Keratinocyte (primary cell): ENCODE results near the gene LCORL.

Source experiments
- EZH2 ChIP-seq: IDR thresholded peaks from one replicate; pipeline ENCODE4 v1.6.1; 2012; ENCODE audit warnings: inconsistent platforms, mild to moderate bottlenecking, low read length, moderate library complexity
- TF ChIP-seq, protein P1 (sequence below), 3 experiments: IDR thresholded peaks in 1 of 3; conservative IDR thresholded peaks in 1 of 3; optimal IDR thresholded peaks in 1 of 3; 2 replicates in 2 of 3; 3 replicates in 1 of 3; pipeline versions ENCODE3 to v1.5.1; 2011; ENCODE audit warnings: low read length in 3 of 3, mild to moderate bottlenecking in 3 of 3, moderate library complexity in 2 of 3, control low read depth in 1 of 3, inconsistent platforms in 1 of 3; ENCODE audit not compliant: insufficient read depth in 2 of 3; ENCODE audit errors: extremely low read depth in 1 of 3

- TF ChIP-seq, protein P1, sequence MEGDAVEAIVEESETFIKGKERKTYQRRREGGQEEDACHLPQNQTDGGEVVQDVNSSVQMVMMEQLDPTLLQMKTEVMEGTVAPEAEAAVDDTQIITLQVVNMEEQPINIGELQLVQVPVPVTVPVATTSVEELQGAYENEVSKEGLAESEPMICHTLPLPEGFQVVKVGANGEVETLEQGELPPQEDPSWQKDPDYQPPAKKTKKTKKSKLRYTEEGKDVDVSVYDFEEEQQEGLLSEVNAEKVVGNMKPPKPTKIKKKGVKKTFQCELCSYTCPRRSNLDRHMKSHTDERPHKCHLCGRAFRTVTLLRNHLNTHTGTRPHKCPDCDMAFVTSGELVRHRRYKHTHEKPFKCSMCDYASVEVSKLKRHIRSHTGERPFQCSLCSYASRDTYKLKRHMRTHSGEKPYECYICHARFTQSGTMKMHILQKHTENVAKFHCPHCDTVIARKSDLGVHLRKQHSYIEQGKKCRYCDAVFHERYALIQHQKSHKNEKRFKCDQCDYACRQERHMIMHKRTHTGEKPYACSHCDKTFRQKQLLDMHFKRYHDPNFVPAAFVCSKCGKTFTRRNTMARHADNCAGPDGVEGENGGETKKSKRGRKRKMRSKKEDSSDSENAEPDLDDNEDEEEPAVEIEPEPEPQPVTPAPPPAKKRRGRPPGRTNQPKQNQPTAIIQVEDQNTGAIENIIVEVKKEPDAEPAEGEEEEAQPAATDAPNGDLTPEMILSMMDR (optimal IDR thresholded peaks at IDR 0.05 in 1 of 3, IDR thresholded peaks at IDR 0.05 in 1 of 3, conservative IDR thresholded peaks at IDR 0.05 in 1 of 3; ENCODE audit: extremely low read depth in 1 of 3, insufficient read depth in 2 of 3, low read length in 3 of 3): no peak
- TF ChIP-seq EZH2: no peak
Measured at GRCh38 chr4:17867276-17867675, 154.3 kb downstream of the LCORL start.
